NCI-H69 (cell line): ENCODE results near the gene UBE2D2.

Source experiments
- DNase-seq: peaks from one replicate; lab custom pipeline; 2025; lab: John Stamatoyannopoulos, UW

The UBE2D2 gene

DNA sequence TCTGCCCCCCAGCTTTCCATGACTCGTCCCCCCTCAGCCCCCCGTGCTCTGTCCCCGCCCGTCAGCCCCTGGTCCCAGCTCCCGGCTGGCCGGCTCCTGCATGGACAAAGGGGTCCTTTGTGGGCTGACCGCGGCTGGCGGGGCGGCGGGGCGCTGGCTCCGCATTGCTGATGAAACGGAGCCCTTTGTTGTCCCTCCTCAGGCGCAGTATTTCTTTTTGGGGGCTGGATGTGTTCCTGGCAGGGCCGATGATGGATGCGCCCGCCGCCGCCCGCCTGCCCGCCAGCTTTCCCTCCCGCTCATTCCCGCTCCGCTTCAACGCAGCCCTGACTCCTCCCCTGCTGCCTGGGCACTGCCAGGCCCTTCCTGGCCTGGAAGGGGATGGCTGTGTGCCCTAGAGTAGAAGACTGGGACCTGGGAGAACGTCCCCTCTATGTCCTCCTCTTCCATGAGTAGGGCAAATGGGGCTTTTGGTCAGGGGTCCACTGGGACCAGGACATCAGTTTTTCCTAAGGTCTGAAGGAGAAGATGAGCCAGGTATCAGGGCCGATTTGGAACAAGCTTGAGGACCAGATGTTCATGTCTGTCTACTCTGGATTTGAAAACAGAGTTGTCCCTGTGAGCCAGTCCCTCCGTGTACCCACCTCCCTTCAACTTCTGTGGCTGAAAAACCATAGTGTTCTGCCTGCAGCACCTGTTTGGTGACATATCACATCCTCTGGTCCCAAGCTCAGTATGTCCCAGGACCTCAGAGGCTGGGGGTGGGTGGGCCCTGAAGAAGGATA, 116.0 kb downstream of the UBE2D2 start:
- no peak for DNase-seq
